NCI-H510A (cell line): ENCODE data around the gene B4GALNT4.
"Not testable (repeated sequence)": the region's sequence is repeated elsewhere in the genome, so short reads cannot be mapped to it uniquely, and the experiment has no call there.

Experiments used
- DNase-seq: peaks from one replicate; lab custom pipeline; 2025; lab: John Stamatoyannopoulos, UW

B4GALNT4 gene

DNA sequence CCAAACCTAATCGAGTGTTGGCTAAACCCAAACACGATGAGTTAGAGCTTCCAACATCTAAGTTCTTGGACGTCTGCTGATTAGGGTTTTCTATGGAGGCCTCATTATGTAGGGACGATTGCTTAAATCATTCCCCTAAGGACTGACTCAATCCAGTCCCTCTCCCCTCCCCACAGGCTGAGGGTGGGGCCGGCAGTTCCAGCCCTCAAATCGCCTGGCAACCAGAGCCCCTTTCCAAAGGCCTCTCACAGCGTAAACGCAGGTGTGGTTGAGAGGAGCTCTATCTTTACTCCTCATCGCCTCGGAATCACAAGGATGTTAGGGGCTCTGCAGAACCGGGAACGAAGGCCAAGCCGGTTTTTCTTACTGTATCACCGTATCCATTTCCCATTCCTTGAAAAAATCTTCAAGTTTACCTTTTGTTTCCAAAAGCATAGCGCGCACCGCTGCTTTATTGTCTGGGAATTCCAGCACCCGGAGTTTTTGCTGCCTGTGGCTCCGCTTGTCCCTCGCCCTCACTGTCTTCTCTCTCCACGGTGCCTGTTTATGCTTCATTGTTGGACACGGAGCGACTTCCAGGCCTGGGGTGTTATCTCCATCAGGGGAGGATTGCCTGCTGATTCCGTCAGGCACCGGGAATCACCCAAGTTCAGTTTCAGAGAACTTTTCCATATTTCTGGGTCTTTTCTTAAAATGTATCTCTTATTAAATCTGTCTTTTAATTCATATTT lies 34.9 kb upstream of the B4GALNT4 start:
- DNase-seq = peak; percentile 26

- DNase-seq = no peak
Observed at GRCh38 chr11:335779-336658, 33.3 kb upstream of the B4GALNT4 start.

- DNase-seq = no peak
Observed at GRCh38 chr11:336659-337198, 32.6 kb upstream of the B4GALNT4 start.

DNA sequence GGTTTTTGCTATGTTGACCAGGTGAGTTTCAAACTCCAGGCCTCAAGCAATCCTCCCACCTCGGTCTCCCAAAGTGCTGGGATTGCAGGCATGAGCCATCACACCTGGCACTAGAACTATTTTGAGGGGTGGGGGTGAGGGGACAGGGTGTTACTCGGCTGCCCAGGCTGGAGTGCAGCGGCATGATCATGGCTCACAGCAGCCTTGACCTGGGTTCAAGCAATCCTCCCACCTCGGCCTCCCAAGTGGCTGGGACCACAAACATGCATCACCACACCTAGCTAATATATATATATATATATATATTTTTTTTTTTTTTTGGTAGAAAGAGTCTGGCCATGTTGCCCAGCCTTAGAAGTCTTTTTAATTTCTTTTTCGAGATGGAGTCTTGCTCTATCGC lies 31.6 kb upstream of the B4GALNT4 start:
- no peak for DNase-seq

DNA sequence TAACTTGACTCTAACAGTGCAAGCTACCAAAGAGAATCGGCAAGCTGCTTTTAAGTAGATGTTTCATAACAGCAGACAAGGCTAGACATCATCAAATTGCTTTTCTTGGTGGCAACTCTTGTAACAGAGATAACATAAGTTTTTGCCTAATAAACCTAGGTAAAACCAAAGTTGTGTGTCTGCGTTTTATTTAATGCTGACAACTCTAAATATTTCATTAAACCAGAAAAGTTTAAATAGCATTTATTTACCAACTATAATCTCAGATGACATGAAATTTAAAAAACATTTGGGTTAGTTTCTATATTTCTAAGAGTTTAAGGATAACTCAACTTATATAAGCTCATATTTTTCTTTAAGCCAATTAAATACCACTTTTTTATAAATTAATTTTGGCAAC lies 29.3 kb upstream of the B4GALNT4 start:
- no peak for DNase-seq

- no peak for DNase-seq
Observed at GRCh38 chr11:340539-341512, 28.5 kb upstream of the B4GALNT4 start.

DNA sequence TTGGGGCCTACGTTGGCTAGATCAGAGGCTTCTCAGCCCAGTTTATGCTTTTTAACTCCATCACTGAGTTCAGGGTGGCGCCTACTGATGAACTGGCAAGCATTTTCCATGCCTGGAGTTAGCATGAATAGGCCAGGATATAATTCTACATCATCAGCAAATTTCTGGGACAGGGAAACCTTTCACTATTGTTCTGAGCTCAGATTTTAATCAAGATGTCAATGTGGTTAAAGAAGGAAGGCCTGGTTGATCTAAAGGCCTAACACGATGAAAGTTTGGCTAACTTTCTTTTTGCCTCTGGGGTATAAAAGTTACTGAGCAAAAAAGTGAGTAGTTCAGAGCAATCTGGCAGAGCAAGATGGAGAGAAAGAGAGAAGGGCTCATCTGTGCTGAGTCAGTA lies 27.0 kb upstream of the B4GALNT4 start:
- no peak for DNase-seq

GRCh38 chr11:344836-345578 lies 24.3 kb upstream of the B4GALNT4 start:
- no peak for DNase-seq

DNA sequence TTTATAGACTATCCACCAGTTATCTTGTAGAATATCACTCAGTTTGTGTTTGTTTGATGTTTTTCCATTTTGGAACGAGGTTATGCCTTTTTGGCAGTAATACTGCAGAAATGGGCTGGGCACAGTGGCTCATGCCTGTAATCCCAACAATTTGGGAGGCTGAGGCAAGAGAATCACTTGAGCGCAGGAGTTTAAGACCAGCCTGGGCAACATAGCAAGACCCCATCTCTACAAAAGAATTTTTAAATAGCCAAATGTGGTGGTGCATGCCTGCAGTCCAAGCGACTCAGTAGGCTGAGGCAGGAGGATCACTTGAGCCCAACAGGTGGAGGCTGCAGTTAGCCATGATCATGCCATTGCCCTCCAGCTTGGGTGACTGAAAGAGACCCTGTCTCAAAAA lies 22.8 kb upstream of the B4GALNT4 start:
- DNase-seq = no peak

GRCh38 chr11:349270-349954 lies 19.9 kb upstream of the B4GALNT4 start:
- DNase-seq = not testable (repeated sequence)

DNA sequence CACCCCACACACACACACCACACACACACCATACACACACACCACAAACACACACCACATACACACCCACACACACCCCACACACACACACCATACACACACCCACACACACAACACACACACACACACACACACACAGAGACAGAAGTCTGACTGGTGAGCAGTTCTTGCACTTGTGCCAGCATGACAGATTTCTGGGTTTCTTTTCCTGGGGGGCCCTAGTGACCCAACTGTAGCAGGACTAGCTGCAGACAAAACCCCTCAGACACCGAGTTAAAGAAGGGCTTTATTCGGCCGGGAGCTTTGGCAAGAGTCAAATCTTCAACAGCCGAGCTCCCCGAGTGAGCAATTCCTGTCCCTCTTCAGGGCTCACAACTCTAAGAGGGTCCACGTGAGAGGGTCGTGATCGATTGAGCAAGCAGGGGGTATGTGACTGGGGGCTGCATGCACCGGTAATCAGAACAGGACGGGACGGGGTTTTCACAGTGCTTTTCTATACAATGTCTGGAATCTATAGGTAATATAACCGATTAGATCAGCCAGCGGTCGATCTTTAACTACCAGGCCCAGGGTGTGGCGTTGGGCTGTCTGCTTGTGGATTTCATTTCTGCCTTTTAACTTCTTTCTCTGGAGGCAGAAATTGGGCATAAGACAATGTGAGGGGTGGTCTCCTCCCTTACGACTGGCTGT lies 19.1 kb upstream of the B4GALNT4 start:
- DNase-seq = not testable (repeated sequence)

- no peak for DNase-seq
Observed at GRCh38 chr11:350723-351255, 18.5 kb upstream of the B4GALNT4 start.

GRCh38 chr11:351411-351810 lies 17.9 kb upstream of the B4GALNT4 start:
- DNase-seq = no peak

DNA sequence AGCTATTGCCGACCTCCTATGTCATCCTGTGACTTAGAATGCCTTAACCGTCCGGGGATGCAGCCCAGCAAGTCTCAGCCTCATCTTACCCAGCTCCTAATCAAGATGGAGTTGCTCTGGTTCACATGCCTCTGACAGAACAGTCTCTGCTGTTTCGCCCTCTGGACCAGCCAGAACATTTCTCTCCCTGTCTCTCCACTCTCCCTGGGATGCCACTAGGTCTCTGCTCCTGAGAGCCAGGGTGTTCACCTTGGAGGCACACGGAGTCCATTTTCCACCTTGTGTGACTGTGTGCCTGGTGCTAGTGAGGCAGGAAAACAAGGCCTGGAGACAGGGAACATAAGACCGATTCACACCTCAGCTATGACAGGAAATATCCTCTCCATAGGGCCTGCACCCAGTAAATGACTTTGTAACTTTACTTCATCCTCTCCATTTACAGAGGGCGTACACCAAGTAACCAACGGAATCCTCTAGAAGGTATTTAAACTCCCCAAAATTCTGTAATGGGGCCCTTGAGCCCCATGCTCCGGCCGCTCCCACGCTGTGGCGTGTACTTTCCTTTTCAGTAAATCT lies 16.8 kb upstream of the B4GALNT4 start:
- DNase-seq = no peak

GRCh38 chr11:353179-353873 lies 16.0 kb upstream of the B4GALNT4 start:
- no peak for DNase-seq

DNA sequence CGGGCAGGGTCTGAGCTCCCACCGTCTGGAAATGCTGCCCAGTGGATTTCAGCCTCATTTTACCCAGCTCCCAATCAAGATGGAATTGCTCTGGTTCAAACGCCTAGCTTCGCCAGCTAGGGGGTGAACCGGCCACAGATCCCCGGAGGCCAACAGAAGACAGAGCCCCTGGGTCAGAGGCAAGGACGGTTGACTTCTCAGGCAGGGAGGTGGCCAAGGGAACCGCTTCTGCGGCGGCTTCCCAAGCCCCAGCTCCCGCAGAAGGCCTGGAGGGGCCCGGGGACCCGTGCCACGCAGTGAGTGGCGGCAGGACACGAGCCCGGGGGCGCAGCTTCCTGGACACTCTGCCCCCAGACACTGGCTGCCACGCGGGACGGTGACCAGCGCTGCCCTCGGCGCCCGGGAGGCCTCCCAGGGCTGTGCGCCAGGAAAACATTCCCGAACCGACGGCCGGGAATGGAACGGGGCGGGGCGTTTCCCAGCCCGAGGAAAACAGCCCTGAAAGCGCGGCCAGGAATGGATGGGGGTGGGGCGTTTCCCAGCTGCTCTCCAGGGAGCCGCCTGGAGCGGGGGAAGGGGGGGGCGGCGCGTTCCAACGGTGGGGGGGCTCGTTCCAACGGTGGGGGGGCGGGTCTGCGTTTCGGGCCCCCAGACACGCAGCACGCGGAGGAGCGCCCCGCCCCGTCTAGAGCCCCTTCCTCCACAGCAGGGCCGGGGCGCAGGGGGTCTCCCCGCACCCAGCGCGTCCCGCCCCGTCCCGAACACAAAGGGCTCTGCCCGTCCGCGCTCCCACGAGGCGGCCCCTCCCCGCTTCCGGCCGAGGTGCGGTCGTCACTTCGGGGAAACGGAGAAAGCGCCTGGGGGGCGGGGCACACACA lies 13.5 kb upstream of the B4GALNT4 start:
- peak; percentile 61 for DNase-seq

GRCh38 chr11:356610-357009 lies 12.7 kb upstream of the B4GALNT4 start:
- no peak for DNase-seq

GRCh38 chr11:357582-357981 lies 11.7 kb upstream of the B4GALNT4 start:
- DNase-seq = no peak
